GM10248 (cell line): ENCODE measurements around the gene TNNI3K.

Experiments
- CTCF ChIA-PET: fragments of 300-600 bp; sonication (Branson Sonifier 250); formaldehyde crosslinking; extraction: SDS; loops from one replicate; lab custom pipeline; 2021; ENCODE audit warnings: antibody characterized with exemption; lab: Yijun Ruan, JAX
- POLR2A ChIA-PET: fragments of 350-650 bp; sonication (Branson Sonifier 250); formaldehyde crosslinking; extraction: SDS; loops from one replicate; lab custom pipeline; 2020; ENCODE audit warnings: antibody characterized with exemption; lab: Yijun Ruan, JAX
- DNase-seq: peaks from one replicate; pipeline ENCODE4 v3.0.0; 2012; ENCODE audit errors: extremely low spot score
- CTCF ChIP-seq: IDR thresholded peaks from 2 replicates; pipeline ENCODE4 v1.5.1; 2012; ENCODE audit warnings: mild to moderate bottlenecking, low read depth; ENCODE audit errors: extremely low read depth, missing control alignments, control extremely low read depth

Gene TNNI3K

DNA sequence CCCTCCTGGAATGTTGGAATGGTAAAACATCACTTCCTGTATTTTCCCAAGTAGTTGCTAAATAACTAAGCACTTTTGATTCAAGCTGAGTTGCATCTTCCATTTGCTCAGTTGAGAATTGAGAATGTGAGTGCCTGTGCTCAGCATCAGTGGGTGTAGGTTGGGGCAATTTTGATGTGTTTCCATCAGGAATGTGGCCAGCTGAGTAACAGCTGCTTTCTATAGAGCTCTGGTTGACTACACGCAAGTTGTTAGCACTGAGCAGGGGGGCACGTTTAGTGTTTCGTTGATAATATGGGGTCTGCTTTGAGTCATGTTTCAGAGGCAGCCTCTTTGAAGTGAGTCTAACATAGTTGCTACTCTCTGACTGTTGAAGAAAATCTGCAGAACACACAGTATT is 235.7 kb downstream of the TNNI3K start:
- no peak for DNase-seq
- no peak for TF ChIP-seq CTCF
- CTCF ChIA-PET = interaction anchor here (1.4 to 3.8 kb wide), 2 partner anchors 19 to 24 kb away, joined by 3 to 17 read pairs; no protein-coding TSS in a partner anchor
- POLR2A ChIA-PET = no interaction called here

DNA sequence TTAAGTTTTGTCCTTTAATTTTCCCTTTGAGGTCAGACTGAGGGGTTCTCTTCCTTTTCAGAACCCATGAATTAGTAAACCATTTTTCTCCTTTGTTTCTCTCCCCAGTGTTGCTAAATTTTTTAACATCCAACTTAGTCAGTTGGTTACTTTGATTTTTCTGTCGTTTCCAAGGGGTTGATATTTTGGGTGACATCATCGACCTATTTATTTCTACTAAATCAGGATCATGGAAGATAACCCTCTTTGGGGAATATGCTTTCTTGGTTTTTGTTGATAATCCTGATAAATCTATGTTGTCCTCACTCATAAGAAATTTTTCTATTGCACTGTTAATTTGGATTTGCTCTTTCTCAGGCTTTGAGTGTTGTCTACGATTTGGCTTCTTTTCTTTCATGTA is 236.3 kb downstream of the TNNI3K start:
- ChIA-PET POLR2A (no interaction called here), CTCF (interaction anchor here (1.4 to 1.5 kb wide), 2 partner anchors 23 to 32 kb away, joined by 3 read pairs; no protein-coding TSS in a partner anchor)
- no peak for DNase-seq
- no peak for TF ChIP-seq CTCF

GRCh38 chr1:74474585-74474984 is 239.4 kb downstream of the TNNI3K start:
- ChIA-PET POLR2A (no interaction called here), CTCF (no interaction called here)
- DNase-seq = no peak
- no peak for TF ChIP-seq CTCF

- ChIA-PET CTCF (interaction anchor here (1.8 to 2.7 kb wide), 2 partner anchors 10 to 25 kb away, joined by 6 to 9 read pairs; no protein-coding TSS in a partner anchor), POLR2A (no interaction called here)
- no peak for TF ChIP-seq CTCF
- DNase-seq = no peak
These were observed 243.8 kb downstream of the TNNI3K start for GRCh38 chr1:74478979-74479378.

GRCh38 chr1:74480068-74480467 is 244.9 kb downstream of the TNNI3K start:
- DNase-seq = no peak
- TF ChIP-seq CTCF = no peak
- ChIA-PET CTCF (interaction anchor here (1.8 to 2.7 kb wide), 2 partner anchors 11 to 23 kb away, joined by 6 to 9 read pairs; no protein-coding TSS in a partner anchor), POLR2A (no interaction called here)

- no peak for DNase-seq
- ChIA-PET POLR2A (no interaction called here), CTCF (interaction anchor here (1.1 to 2.7 kb wide), 3 partner anchors 12 to 22 kb away, joined by 4 to 9 read pairs (median 4); no protein-coding TSS in a partner anchor)
- TF ChIP-seq CTCF = no peak
These were observed 246.4 kb downstream of the TNNI3K start for GRCh38 chr1:74481607-74482006.
